BLaER1 treated with 17β-estradiol and CSF1 and Interleukin-3, amounts not matched to agents 10 nM and 100 nM (cell line): ENCODE results near the gene CREG1.

Source experiments
- H3K27ac ChIP-seq, 11 experiments: shearing (Covaris generic); formaldehyde crosslinking; 2 replicates each; pipeline ENCODE4 v1.8.1; 2022
- H3K27me3 ChIP-seq, 11 experiments: shearing (Covaris generic); formaldehyde crosslinking; 2 replicates each; pipeline ENCODE4 v1.8.1; 2022
- H3K36me3 ChIP-seq, 11 experiments: shearing (Covaris generic); formaldehyde crosslinking; 2 replicates each; pipeline ENCODE4 v1.8.1; 2022
- H3K4me1 ChIP-seq, 10 experiments: shearing (Covaris generic); formaldehyde crosslinking; 2 replicates each; pipeline ENCODE4 v1.8.1; 2022
- H3K4me2 ChIP-seq, 11 experiments: shearing (Covaris generic); formaldehyde crosslinking; 2 replicates each; pipeline ENCODE4 v1.8.1; 2022
- H3K4me3 ChIP-seq, 10 experiments: shearing (Covaris generic); formaldehyde crosslinking; 2 replicates each; pipeline ENCODE4 v1.8.1; 2022
- H3K9ac ChIP-seq, 11 experiments: shearing (Covaris generic); formaldehyde crosslinking; 2 replicates each; pipeline ENCODE4 v1.8.1; 2022
- H3K9me3 ChIP-seq, 11 experiments: shearing (Covaris generic); formaldehyde crosslinking; replicated peaks in 1 of 11; 2 replicates each; pipeline ENCODE4 v1.8.1; 2022
- H4K20me1 ChIP-seq, 11 experiments: shearing (Covaris generic); formaldehyde crosslinking; 2 replicates each; pipeline ENCODE4 v1.8.1; 2022
- Cebpa-rat ChIP-seq, 11 experiments: shearing (Covaris generic); IDR thresholded peaks; 2 replicates each; pipeline ENCODE4 v1.8.1; 2022

CREG1 gene

GRCh38 chr1:167554028-167554779 is 642 bp upstream of the CREG1 start:
- Histone ChIP-seq H3K27ac (peak overlapping the region in 6 of 11 experiments; percentile 18 to 94 (median 66); a peak in 10 of 22 replicates), H4K20me1 (peaks cover 0 to 33% (median 13%) of the 10 kb centered on the region in 11 experiments; a peak in 9 of 22 replicates), H3K4me2 (peak overlapping the region; percentile 89 to 99 (median 97)), H3K4me3 (peak overlapping the region; percentile 70 to 96 (median 84)), H3K4me1 (peaks cover 20 to 60% (median 42%) of the 10 kb centered on the region in 10 experiments; a peak in 19 of 20 replicates), H3K9ac (peak overlapping the region; percentile 13 to 90 (median 81); a peak in 19 of 22 replicates), H3K36me3 (peaks cover 0 to 22% (median 0%) of the 10 kb centered on the region in 11 experiments; a peak in 5 of 22 replicates), H3K27me3 (no peaks in the 10 kb centered on the region), H3K9me3 (no peaks in the 10 kb centered on the region)
- TF ChIP-seq Cebpa-rat (IDR thresholded peaks at IDR 0.05), result no peak

- Histone ChIP-seq H3K4me1 (peaks cover 20 to 80% (median 56%) of the 10 kb centered on the region in 10 experiments; a peak in 19 of 20 replicates), H3K4me3 (peak overlapping the region in 5 of 10 experiments; percentile 85 to 96 (median 93); a peak in 9 of 20 replicates), H3K36me3 (peaks cover 15 to 40% (median 18%) of the 10 kb centered on the region in 11 experiments), H3K9me3 (no peaks in the 10 kb centered on the region), H3K4me2 (peak overlapping the region; percentile 89 to 99 (median 98); a peak in 17 of 22 replicates), H3K27ac (peak overlapping the region in 5 of 11 experiments; percentile 81 to 96 (median 94); a peak in 9 of 22 replicates), H4K20me1 (peaks cover 0 to 33% (median 13%) of the 10 kb centered on the region in 11 experiments; a peak in 9 of 22 replicates), H3K9ac (peak overlapping the region in 5 of 11 experiments; percentile 19 to 90 (median 88); a peak in 9 of 22 replicates), H3K27me3 (no peaks in the 10 kb centered on the region)
- TF ChIP-seq Cebpa-rat (IDR thresholded peaks at IDR 0.05), result no peak
Measured at GRCh38 chr1:167551362-167551761, 2.2 kb downstream of the CREG1 start.

GRCh38 chr1:167548059-167548932 is 5.3 kb downstream of the CREG1 start:
- TF ChIP-seq Cebpa-rat (IDR thresholded peaks at IDR 0.05), result peak in 2 of 11 experiments; percentile 22 to 61; a peak in 5 of 22 replicates

GRCh38 chr1:167546935-167547334 is 6.6 kb downstream of the CREG1 start:
- H4K20me1 ChIP-seq, result peaks cover 0 to 29% (median 5%) of the 10 kb centered on the region in 11 experiments; a peak in 10 of 22 replicates
- H3K4me3 ChIP-seq, result no peak overlapping the region
- H3K27ac ChIP-seq, result peak overlapping the region in 3 of 11 experiments; percentile 81 to 94 (median 91); a peak in 6 of 22 replicates
- H3K36me3 ChIP-seq, result peaks cover 32 to 78% (median 61%) of the 10 kb centered on the region in 11 experiments
- peak overlapping the region in 1 of 11 experiments; percentile 21; a peak in 1 of 22 replicates for H3K9ac ChIP-seq
- H3K4me1 ChIP-seq, result peaks cover 9 to 99% (median 58%) of the 10 kb centered on the region in 10 experiments
- H3K4me2 ChIP-seq, result peak overlapping the region in 3 of 11 experiments; percentile 96 to 99 (median 99); a peak in 6 of 22 replicates
- no peak for TF ChIP-seq Cebpa-rat (IDR thresholded peaks at IDR 0.05)
- H3K27me3 ChIP-seq, result no peaks in the 10 kb centered on the region
- H3K9me3 ChIP-seq, result no peaks in the 10 kb centered on the region

More at GRCh38 chr1:167548059-167548932, 5.3 kb downstream of the CREG1 start:
- peak overlapping the region; percentile 11 to 96 (median 76); a peak in 17 of 22 replicates for H3K27ac ChIP-seq
- peak overlapping the region in 8 of 11 experiments; percentile 18 to 99 (median 96); a peak in 15 of 22 replicates for H3K4me2 ChIP-seq
- no peaks in the 10 kb centered on the region for H3K9me3 ChIP-seq
- peaks cover 32 to 70% (median 48%) of the 10 kb centered on the region in 11 experiments for H3K36me3 ChIP-seq
- H3K4me3 ChIP-seq, result peak overlapping the region in 4 of 10 experiments; percentile 85 to 96 (median 94); a peak in 8 of 20 replicates
- peaks cover 21 to 88% (median 63%) of the 10 kb centered on the region in 10 experiments for H3K4me1 ChIP-seq
- peaks cover 0 to 33% (median 13%) of the 10 kb centered on the region in 11 experiments; a peak in 9 of 22 replicates for H4K20me1 ChIP-seq
- H3K9ac ChIP-seq, result peak overlapping the region in 6 of 11 experiments; percentile 49 to 90 (median 84); a peak in 13 of 22 replicates
- H3K27me3 ChIP-seq, result no peaks in the 10 kb centered on the region

- Histone ChIP-seq H3K9me3 (no peaks in the 10 kb centered on the region), H3K27ac (peak overlapping the region in 4 of 11 experiments; percentile 10 to 37 (median 30); a peak in 6 of 22 replicates), H3K36me3 (peaks cover 32 to 84% (median 70%) of the 10 kb centered on the region in 11 experiments), H3K4me1 (peaks cover 9 to 99% (median 46%) of the 10 kb centered on the region in 10 experiments), H4K20me1 (peaks cover 0 to 38% (median 0%) of the 10 kb centered on the region in 11 experiments; a peak in 6 of 22 replicates), H3K27me3 (no peaks in the 10 kb centered on the region), H3K4me3 (no peak overlapping the region), H3K4me2 (peak overlapping the region in 7 of 11 experiments; percentile 19 to 99 (median 49); a peak in 12 of 22 replicates), H3K9ac (peak overlapping the region in 2 of 11 experiments; percentile 0 to 45; a peak in 3 of 22 replicates)
- no peak for TF ChIP-seq Cebpa-rat (IDR thresholded peaks at IDR 0.05)
Measured at GRCh38 chr1:167545349-167545748, 8.2 kb downstream of the CREG1 start.

GRCh38 chr1:167544447-167545093 is 9.0 kb downstream of the CREG1 start:
- Histone ChIP-seq H3K9ac (peak overlapping the region in 1 of 11 experiments; percentile 45; a peak in 1 of 22 replicates), H3K36me3 (peaks cover 32 to 85% (median 69%) of the 10 kb centered on the region in 11 experiments), H3K4me1 (peaks cover 10 to 98% (median 40%) of the 10 kb centered on the region in 10 experiments), H3K27me3 (no peaks in the 10 kb centered on the region), H3K9me3 (no peaks in the 10 kb centered on the region), H4K20me1 (peaks cover 0 to 42% (median 0%) of the 10 kb centered on the region in 11 experiments; a peak in 4 of 22 replicates), H3K4me3 (no peak overlapping the region), H3K27ac (peak overlapping the region in 4 of 11 experiments; percentile 10 to 37 (median 30); a peak in 5 of 22 replicates), H3K4me2 (peak overlapping the region in 6 of 11 experiments; percentile 8 to 99 (median 54); a peak in 11 of 22 replicates)
- TF ChIP-seq Cebpa-rat (IDR thresholded peaks at IDR 0.05), result peak in 8 of 11 experiments; percentile 43 to 90 (median 68); a peak in 13 of 22 replicates

GRCh38 chr1:167543199-167543990 is 10.2 kb downstream of the CREG1 start:
- H3K4me3 ChIP-seq, result no peak overlapping the region
- peak overlapping the region in 2 of 11 experiments; percentile 26 to 45; a peak in 2 of 22 replicates for H3K9ac ChIP-seq
- no peaks in the 10 kb centered on the region for H3K9me3 ChIP-seq
- peaks cover 0 to 48% (median 0%) of the 10 kb centered on the region in 11 experiments; a peak in 4 of 22 replicates for H4K20me1 ChIP-seq
- peaks cover 8 to 99% (median 31%) of the 10 kb centered on the region in 10 experiments for H3K4me1 ChIP-seq
- H3K4me2 ChIP-seq, result peak overlapping the region in 3 of 11 experiments; percentile 56 to 99 (median 99); a peak in 5 of 22 replicates
- H3K36me3 ChIP-seq, result peaks cover 32 to 91% (median 67%) of the 10 kb centered on the region in 11 experiments
- no peaks in the 10 kb centered on the region for H3K27me3 ChIP-seq
- TF ChIP-seq Cebpa-rat (IDR thresholded peaks at IDR 0.05), result no peak
- H3K27ac ChIP-seq, result peak overlapping the region in 4 of 11 experiments; percentile 4 to 35 (median 10); a peak in 4 of 22 replicates
